Chondrocyte (in vitro differentiated cells): ENCODE data around the gene FLNB. TPM values are rescaled to one million over a fixed set of nuclear protein-coding genes. Genes with fewer than 3 reads are reported as not detected.

Experiments used
- DNase-seq: peaks from one replicate; pipeline ENCODE4 v3.0.0; 2021; ENCODE audit warnings: mixed read lengths, low spot score
- H3K27ac Mint-ChIP-seq: one replicate; pipeline ENCODE4 v1.8.0; 2021; ENCODE audit warnings: mild to moderate bottlenecking, moderate library complexity, mixed read lengths; ENCODE audit not compliant: unreplicated experiment
- H3K27me3 Mint-ChIP-seq: 2 replicates; pipeline ENCODE4 v1.8.0; 2021; ENCODE audit warnings: low read depth, mixed read lengths
- H3K36me3 Mint-ChIP-seq: 2 replicates; pipeline ENCODE4 v1.8.0; 2021; ENCODE audit warnings: low read depth, mixed read lengths
- H3K4me1 Mint-ChIP-seq: 2 replicates; pipeline ENCODE4 v1.8.0; 2021; ENCODE audit warnings: low read depth, mild to moderate bottlenecking, mixed read lengths
- H3K4me3 Mint-ChIP-seq: one replicate; pipeline ENCODE4 v1.8.0; 2021; ENCODE audit warnings: mild to moderate bottlenecking, moderate library complexity, mixed read lengths; ENCODE audit not compliant: unreplicated experiment
- H3K9me3 Mint-ChIP-seq: 2 replicates; pipeline ENCODE4 v1.8.0; 2021; ENCODE audit warnings: low read depth, mixed read lengths
- total RNA-seq: library from RNA; stranded (reverse); gene quantifications from 3 replicates; pipeline ENCODE4 v1.2.1, GENCODE V29; 2021
- TF ChIP-seq, protein P1 (sequence below): fragments of 200-600 bp; sonication (generic); IDR thresholded peaks from 2 replicates; pipeline ENCODE4 v1.5.0; 2021; ENCODE audit warnings: antibody characterized with exemption, mild to moderate bottlenecking, moderate library complexity

FLNB gene
- total RNA-seq, 1 donor from 2014 or later: 70.2 TPM

DNA sequence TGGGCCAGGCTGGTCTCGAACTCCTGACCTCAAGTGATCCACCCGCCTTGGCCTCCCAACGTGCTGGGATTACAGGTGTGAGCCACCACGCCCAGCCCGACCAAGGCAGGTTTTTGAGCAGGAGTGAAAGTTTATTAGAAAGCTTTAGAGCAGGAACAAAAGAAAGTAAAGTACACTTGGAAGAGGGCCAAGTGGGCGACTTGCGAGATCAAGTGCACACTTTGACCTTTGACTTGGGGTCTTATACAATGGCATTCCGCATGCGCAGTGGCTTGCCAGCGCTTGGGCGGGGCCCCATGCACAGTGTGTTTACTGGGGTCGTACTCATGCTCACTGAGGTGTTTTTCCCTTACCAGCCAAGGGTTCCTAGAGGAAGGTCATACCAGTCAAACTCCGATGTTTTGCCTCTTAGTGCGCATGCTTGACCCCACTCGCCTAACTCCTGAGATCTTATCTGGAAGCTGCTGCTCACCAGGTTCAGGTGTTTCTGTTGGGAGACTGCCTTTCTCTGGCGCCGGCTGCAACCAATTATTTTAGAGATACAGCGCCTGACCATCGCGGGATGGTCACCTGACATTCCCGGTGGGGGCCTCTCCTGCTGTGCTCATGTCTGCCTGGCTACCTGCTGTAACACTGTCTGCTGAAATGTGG, 46.9 kb upstream of the FLNB start:
- H3K4me3 Mint-ChIP-seq: no peak overlapping the region
- peaks cover 16% of the 10 kb centered on the region for H3K4me1 Mint-ChIP-seq
- H3K27me3 Mint-ChIP-seq: no peaks in the 10 kb centered on the region
- no peaks in the 10 kb centered on the region for H3K9me3 Mint-ChIP-seq
- H3K27ac Mint-ChIP-seq: no peak overlapping the region
- DNase-seq: no peak
- no peaks in the 10 kb centered on the region for H3K36me3 Mint-ChIP-seq
- TF ChIP-seq, protein P1, sequence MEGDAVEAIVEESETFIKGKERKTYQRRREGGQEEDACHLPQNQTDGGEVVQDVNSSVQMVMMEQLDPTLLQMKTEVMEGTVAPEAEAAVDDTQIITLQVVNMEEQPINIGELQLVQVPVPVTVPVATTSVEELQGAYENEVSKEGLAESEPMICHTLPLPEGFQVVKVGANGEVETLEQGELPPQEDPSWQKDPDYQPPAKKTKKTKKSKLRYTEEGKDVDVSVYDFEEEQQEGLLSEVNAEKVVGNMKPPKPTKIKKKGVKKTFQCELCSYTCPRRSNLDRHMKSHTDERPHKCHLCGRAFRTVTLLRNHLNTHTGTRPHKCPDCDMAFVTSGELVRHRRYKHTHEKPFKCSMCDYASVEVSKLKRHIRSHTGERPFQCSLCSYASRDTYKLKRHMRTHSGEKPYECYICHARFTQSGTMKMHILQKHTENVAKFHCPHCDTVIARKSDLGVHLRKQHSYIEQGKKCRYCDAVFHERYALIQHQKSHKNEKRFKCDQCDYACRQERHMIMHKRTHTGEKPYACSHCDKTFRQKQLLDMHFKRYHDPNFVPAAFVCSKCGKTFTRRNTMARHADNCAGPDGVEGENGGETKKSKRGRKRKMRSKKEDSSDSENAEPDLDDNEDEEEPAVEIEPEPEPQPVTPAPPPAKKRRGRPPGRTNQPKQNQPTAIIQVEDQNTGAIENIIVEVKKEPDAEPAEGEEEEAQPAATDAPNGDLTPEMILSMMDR: no peak

DNA sequence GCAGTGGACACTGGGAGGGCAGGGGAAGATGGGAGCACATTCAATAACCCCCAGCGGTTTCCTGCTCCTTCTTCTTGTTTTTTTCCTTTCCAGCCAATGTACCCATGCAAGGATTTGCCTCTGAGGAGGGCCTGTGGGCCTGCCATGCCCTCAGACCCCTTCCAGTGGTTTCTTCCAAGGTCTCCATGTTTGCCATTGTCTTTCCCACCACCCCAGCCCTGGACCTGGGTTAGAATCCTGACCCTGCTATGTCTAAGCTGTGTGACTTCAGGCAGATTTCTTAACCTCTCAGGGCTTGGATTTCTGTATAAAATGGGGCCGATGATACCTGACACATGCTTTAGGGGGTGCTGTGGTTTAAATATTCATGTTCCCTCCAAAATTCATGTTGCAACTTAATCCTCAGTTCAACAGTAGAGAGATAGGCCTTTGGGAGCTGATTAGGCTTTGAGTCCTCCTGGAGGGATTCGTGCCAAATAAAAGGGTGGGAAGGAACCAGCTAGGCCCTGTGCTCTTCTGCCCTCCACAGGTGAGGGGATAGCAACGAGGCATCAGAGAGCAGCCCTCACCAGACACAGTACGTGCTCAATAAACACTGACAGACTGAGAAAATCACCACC, 46.3 kb upstream of the FLNB start:
- DNase-seq: no peak
- TF ChIP-seq, protein P1: peak; percentile 71
- no peaks in the 10 kb centered on the region for H3K9me3 Mint-ChIP-seq
- H3K27ac Mint-ChIP-seq: no peak overlapping the region
- H3K4me3 Mint-ChIP-seq: no peak overlapping the region
- H3K36me3 Mint-ChIP-seq: no peaks in the 10 kb centered on the region
- H3K27me3 Mint-ChIP-seq: no peaks in the 10 kb centered on the region
- H3K4me1 Mint-ChIP-seq: peaks cover 18% of the 10 kb centered on the region

DNA sequence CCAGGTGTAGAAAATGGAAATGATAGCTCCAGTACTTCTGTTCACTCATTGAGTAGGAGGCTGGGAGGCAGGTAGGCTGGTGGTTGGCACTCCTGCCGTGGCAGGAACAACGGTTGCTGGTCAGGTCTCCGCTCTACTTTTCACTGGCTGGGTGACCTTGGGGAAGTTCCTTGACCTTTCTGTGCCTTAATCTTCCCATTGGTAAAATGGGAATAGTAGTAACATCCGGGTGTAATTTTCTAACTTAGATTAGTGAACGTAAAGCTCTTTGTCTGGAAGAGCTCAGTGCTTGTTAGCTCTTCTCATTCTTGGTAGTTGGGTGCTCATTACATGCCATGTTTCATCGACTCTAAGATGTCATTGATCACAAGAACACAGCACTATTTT, 45.8 kb upstream of the FLNB start:
- TF ChIP-seq, protein P1: no peak
- no peak for DNase-seq
- H3K4me1 Mint-ChIP-seq: peaks cover 23% of the 10 kb centered on the region
- H3K36me3 Mint-ChIP-seq: no peaks in the 10 kb centered on the region
- H3K4me3 Mint-ChIP-seq: no peak overlapping the region
- H3K27me3 Mint-ChIP-seq: no peaks in the 10 kb centered on the region
- H3K27ac Mint-ChIP-seq: no peak overlapping the region
- H3K9me3 Mint-ChIP-seq: no peaks in the 10 kb centered on the region

DNA sequence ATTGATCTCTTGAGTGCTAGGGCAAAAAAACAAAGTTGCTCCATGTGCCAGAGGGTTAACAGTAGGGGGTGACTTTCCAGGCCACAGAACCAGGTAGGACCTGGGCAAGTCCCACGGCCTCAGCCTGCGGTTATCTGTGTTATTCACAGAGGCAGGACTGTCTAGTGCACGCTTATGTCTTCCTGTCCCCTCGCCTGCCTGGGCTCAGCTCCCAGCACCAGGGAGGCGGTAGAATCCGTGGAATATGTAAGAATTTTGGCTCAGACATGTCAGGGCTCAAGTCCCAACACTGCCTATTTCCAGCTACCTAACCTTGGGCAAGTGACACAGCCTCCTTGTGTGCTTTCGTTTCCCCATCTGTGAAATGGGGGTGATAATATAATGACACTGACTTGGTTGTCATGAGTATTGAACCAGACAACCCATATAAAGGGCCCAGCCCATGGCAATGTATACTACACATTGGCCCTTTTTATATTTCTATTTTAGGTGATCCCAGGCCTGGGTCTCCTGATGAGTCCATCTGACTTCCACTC, 44.3 kb upstream of the FLNB start:
- TF ChIP-seq, protein P1: no peak
- H3K27me3 Mint-ChIP-seq: no peaks in the 10 kb centered on the region

DNA sequence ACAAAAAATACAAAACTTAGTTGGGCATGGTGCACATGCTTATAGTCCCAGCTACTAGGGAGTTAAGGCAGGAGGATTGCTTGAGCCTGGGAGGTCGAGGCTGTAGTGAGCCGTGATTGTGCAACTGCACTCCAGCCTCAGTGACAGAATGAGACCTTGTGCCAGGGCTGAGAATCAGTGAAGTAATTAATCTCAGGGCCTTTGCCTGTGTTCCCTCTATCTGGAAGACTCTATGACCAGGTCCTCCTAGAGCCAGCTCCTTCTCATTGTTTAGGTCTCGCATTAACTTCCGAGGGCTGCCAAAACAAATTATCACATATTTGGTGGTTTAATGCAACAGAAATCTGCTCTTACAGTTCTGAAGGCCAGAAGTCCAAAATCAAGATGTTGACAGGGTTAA, 41.4 kb upstream of the FLNB start:
- Mint-ChIP-seq H3K27ac (no peak overlapping the region), H3K4me3 (no peak overlapping the region), H3K4me1 (peaks cover 18% of the 10 kb centered on the region), H3K36me3 (no peaks in the 10 kb centered on the region), H3K27me3 (no peaks in the 10 kb centered on the region), H3K9me3 (no peaks in the 10 kb centered on the region)
- no peak for DNase-seq
- TF ChIP-seq, protein P1: no peak

More for the DNA sequence above, 44.3 kb upstream of the FLNB start:
- Mint-ChIP-seq H3K9me3 (no peaks in the 10 kb centered on the region), H3K4me3 (no peak overlapping the region), H3K27ac (no peak overlapping the region), H3K36me3 (no peaks in the 10 kb centered on the region), H3K4me1 (peaks cover 21% of the 10 kb centered on the region)
- DNase-seq: no peak
